DOHH2 (cell line): ENCODE results near the gene CDC42BPA.
"Not testable (repeated sequence)": the region's sequence is repeated elsewhere in the genome, so short reads cannot be mapped to it uniquely, and the experiment has no call there.

ENCODE experiments used
- H3F3A ChIP-seq: fragments of 200-600 bp; sonication (generic), shearing (Covaris generic); 2 replicates; pipeline ENCODE4 v1.6.0; 2016; ENCODE audit warnings: antibody characterized with exemption, mild to moderate bottlenecking; ENCODE audit not compliant: control insufficient read depth, insufficient read depth
- H3K27ac ChIP-seq: fragments of 200-600 bp; sonication (generic); 2 replicates; pipeline ENCODE4 v1.5.1; 2014; ENCODE audit warnings: low read depth, mild to moderate bottlenecking, low read length, moderate library complexity
- H3K27me3 ChIP-seq: fragments of 200-600 bp; sonication (generic); 2 replicates; pipeline ENCODE4 v1.6.1; 2014; ENCODE audit warnings: mild to moderate bottlenecking, low read length, mixed read lengths; ENCODE audit not compliant: control insufficient read depth
- H3K36me3 ChIP-seq: fragments of 200-600 bp; sonication (generic); 2 replicates; pipeline ENCODE4 v1.6.1; 2014; ENCODE audit warnings: mild to moderate bottlenecking, low read length, moderate library complexity, mixed read lengths; ENCODE audit not compliant: control insufficient read depth
- H3K4me1 ChIP-seq: fragments of 200-600 bp; sonication (generic); 2 replicates; pipeline ENCODE4 v1.6.1; 2014; ENCODE audit warnings: mild to moderate bottlenecking, low read length, mixed read lengths; ENCODE audit not compliant: control insufficient read depth
- H3K4me2 ChIP-seq: fragments of 200-600 bp; sonication (generic); 2 replicates; pipeline ENCODE4 v1.6.0; 2014; ENCODE audit warnings: mild to moderate bottlenecking, low read length, moderate library complexity
- H3K4me3 ChIP-seq: fragments of 200-600 bp; sonication (generic); 2 replicates; pipeline ENCODE4 v1.5.1; 2014; ENCODE audit warnings: mild to moderate bottlenecking, low read length, mixed read lengths
- H3K79me2 ChIP-seq: fragments of 200-600 bp; sonication (generic); 2 replicates; pipeline ENCODE4 v1.6.1; 2014; ENCODE audit warnings: mild to moderate bottlenecking, low read length, mixed read lengths; ENCODE audit not compliant: control insufficient read depth
- H3K9me2 ChIP-seq: fragments of 200-600 bp; sonication (generic); replicated peaks from 2 replicates; pipeline ENCODE4 v1.6.1; 2014; ENCODE audit warnings: mild to moderate bottlenecking, low read length, mixed read lengths; ENCODE audit not compliant: control insufficient read depth
- H3K9me3 ChIP-seq: fragments of 200-600 bp; sonication (generic); 2 replicates; pipeline ENCODE4 v1.6.1; 2014; ENCODE audit warnings: antibody characterized with exemption, low read length, mixed read lengths; ENCODE audit not compliant: control insufficient read depth, insufficient read depth
- H4K20me1 ChIP-seq: fragments of 200-600 bp; sonication (generic); 2 replicates; pipeline ENCODE4 v1.6.0; 2014; ENCODE audit warnings: low read depth, mild to moderate bottlenecking, antibody characterized with exemption, low read length, moderate library complexity; ENCODE audit not compliant: control insufficient read depth, insufficient read depth
- CTCF ChIP-seq: fragments of 200-600 bp; sonication (generic); IDR thresholded peaks from one replicate; pipeline ENCODE4 v1.5.1; 2014; ENCODE audit warnings: antibody characterized with exemption, mild to moderate bottlenecking, low read depth, low read length; ENCODE audit not compliant: poor library complexity, severe bottlenecking
- EZH2phosphoT487 ChIP-seq: fragments of 200-600 bp; sonication (generic); IDR thresholded peaks from 2 replicates; pipeline ENCODE4 v1.6.1; 2017; ENCODE audit warnings: borderline replicate concordance, mild to moderate bottlenecking, antibody characterized with exemption, low read length, moderate library complexity, mixed read lengths

The CDC42BPA gene

GRCh38 chr1:227112538-227112937, 205.8 kb downstream of the CDC42BPA start:
- no peaks in the 10 kb centered on the region for H3K9me2 ChIP-seq
- no peaks in the 10 kb centered on the region for H3F3A ChIP-seq
- H3K4me3 ChIP-seq, result no peak overlapping the region
- H3K27me3 ChIP-seq, result peaks cover 11% of the 10 kb centered on the region
- H3K9me3 ChIP-seq, result no peaks in the 10 kb centered on the region
- H3K79me2 ChIP-seq, result no peaks in the 10 kb centered on the region
- TF ChIP-seq CTCF (no peak), EZH2phosphoT487 (no peak)
- H3K4me1 ChIP-seq, result no peaks in the 10 kb centered on the region
- H3K36me3 ChIP-seq, result no peaks in the 10 kb centered on the region
- no peaks in the 10 kb centered on the region for H4K20me1 ChIP-seq
- H3K27ac ChIP-seq, result no peak overlapping the region
- no peak overlapping the region for H3K4me2 ChIP-seq

GRCh38 chr1:227111782-227112181, 206.5 kb downstream of the CDC42BPA start:
- TF ChIP-seq CTCF (no peak), EZH2phosphoT487 (no peak)
- Histone ChIP-seq H4K20me1 (no peaks in the 10 kb centered on the region), H3K9me2 (no peaks in the 10 kb centered on the region), H3K4me1 (no peaks in the 10 kb centered on the region), H3K36me3 (no peaks in the 10 kb centered on the region), H3K4me3 (no peak overlapping the region), H3K9me3 (no peaks in the 10 kb centered on the region), H3K4me2 (no peak overlapping the region), H3F3A (no peaks in the 10 kb centered on the region), H3K79me2 (no peaks in the 10 kb centered on the region), H3K27me3 (peaks cover 11% of the 10 kb centered on the region), H3K27ac (no peak overlapping the region)

DNA sequence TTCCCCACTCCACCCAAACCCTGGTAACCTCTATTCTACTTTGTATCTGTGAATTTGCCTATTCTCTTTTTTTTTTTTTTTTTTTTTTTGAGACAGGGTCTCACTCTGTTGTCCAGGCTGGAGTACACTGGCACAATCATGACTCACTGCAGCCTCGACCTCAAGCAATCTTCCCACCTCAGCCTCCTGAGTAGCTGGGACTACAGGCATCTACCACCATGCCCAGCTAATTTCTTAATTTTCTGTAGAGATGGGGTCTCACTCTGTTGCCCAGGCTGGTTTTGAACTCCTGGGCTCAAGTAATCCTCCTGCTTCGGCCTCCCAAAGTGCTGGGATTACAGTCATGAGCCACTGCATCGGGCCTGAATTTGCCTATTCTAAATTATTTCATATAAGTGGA, 213.0 kb downstream of the CDC42BPA start:
- H3K36me3 ChIP-seq, H3K4me2 ChIP-seq, H3K9me2 ChIP-seq, H4K20me1 ChIP-seq, H3K4me1 ChIP-seq, H3K79me2 ChIP-seq, H3K4me3 ChIP-seq, H3K9me3 ChIP-seq, H3F3A ChIP-seq, H3K27ac ChIP-seq: not testable (repeated sequence)
- H3K27me3 ChIP-seq, result peaks cover 11% of the 10 kb centered on the region

DNA sequence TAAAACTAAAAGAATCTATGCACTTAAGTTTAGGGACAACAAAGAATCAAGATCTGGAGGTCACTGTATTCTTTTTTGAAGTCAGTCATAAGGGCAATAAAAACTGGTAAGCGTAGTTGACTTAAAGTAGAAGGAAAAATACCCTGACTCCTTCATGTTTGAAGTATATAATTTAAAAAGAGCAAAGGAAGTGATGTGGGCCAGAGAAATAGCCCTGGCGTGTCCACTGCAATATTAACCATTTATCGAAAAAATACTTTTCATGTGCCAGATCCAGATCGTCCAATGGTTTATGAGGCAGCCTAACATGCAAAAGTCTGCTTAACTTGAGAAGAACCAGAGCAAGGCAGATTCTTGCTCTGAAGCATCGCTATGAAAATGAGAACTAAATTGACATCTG, 216.2 kb downstream of the CDC42BPA start:
- H3K4me3 ChIP-seq, result no peak overlapping the region
- no peaks in the 10 kb centered on the region for H3K9me2 ChIP-seq
- peaks cover 7% of the 10 kb centered on the region for H3K27me3 ChIP-seq
- TF ChIP-seq CTCF (no peak), EZH2phosphoT487 (no peak)
- no peaks in the 10 kb centered on the region for H3K36me3 ChIP-seq
- H3K27ac ChIP-seq, result no peak overlapping the region
- H3K79me2 ChIP-seq, result no peaks in the 10 kb centered on the region
- no peaks in the 10 kb centered on the region for H4K20me1 ChIP-seq
- H3K4me2 ChIP-seq, result no peak overlapping the region
- H3F3A ChIP-seq, result no peaks in the 10 kb centered on the region
- H3K4me1 ChIP-seq, result no peaks in the 10 kb centered on the region
- H3K9me3 ChIP-seq, result no peaks in the 10 kb centered on the region
